K562 (cell line): ENCODE results near the gene MAP3K14. TPM values are rescaled to one million over a fixed set of nuclear protein-coding genes. Genes with fewer than 3 reads are reported as not detected.

ENCODE experiments used
- ATAC-seq: fragments of 200-7000 bp; cut with Tn5 transposase; 3 replicates; pipeline ENCODE4 v1.9.1; 2020; ENCODE audit warnings: moderate library complexity
- BruUV-seq: library from RNA; stranded (reverse); fragments of 400-500 nt; replicated peaks from 2 replicates; lab custom pipeline; 2021; lab: Mats Ljungman, UMichigan
- CTCF ChIA-PET: fragments of 300-600 bp; formaldehyde crosslinking; extraction: SDS; loops from one replicate; lab custom pipeline; 2021; ENCODE audit warnings: low intra/inter-chr PET ratio; lab: Yijun Ruan, JAX
- POLR2A ChIA-PET: fragments of 300-600, 350-650 bp; sonication (Branson Sonifier 250); formaldehyde crosslinking; extraction: SDS; loops from one replicate; lab custom pipeline; 2021; ENCODE audit warnings: antibody characterized with exemption, inconsistent platforms; lab: Yijun Ruan, JAX
- DNase-seq, 4 experiments: peaks; one replicate each; pipeline versions ENCODE4 v3.0.0 to v3.0.0-alpha.2; 2011 to 2018; ENCODE audit warnings: low spot score in 3 of 4, mixed read lengths in 3 of 4; ENCODE audit errors: extremely low read depth in 1 of 4
- FAIRE-seq: peaks from 2 replicates; lab custom pipeline; 2011; peaks lifted over from hg19 to GRCh38; lab: Jason Lieb, UNC
- H2AFZ ChIP-seq: 2 replicates; pipeline ENCODE4 v1.6.0; 2011; ENCODE audit warnings: low read depth, low read length, control low read depth, inconsistent platforms
- H3K27ac ChIP-seq: fragments of 200-600 bp; 3 replicates; pipeline ENCODE4 v1.8.0; 2011; ENCODE audit warnings: low read depth, mild to moderate bottlenecking, control low read depth, inconsistent platforms, low read length, moderate library complexity, mixed read lengths; ENCODE audit errors: extremely low read depth
- H3K27me3 ChIP-seq, 2 experiments: fragments of 300-600 bp in 1 of 2; 2 replicates in 1 of 2; 3 replicates in 1 of 2; pipeline versions ENCODE4 v1.6.0 to v1.8.0; 2011; ENCODE audit warnings: inconsistent platforms in 2 of 2, low read length in 2 of 2, mild to moderate bottlenecking in 1 of 2, mixed read lengths in 1 of 2, moderate library complexity in 1 of 2; ENCODE audit not compliant: control insufficient read depth in 2 of 2, insufficient read depth in 2 of 2
- H3K36me3 ChIP-seq: fragments of 300-600 bp; 3 replicates; pipeline ENCODE4 v1.8.0; 2011; ENCODE audit warnings: mild to moderate bottlenecking, low read length, inconsistent platforms; ENCODE audit not compliant: control insufficient read depth, insufficient read depth
- H3K4me1 ChIP-seq, 2 experiments: fragments of 200-600 bp in 1 of 2; replicated peaks in 1 of 2; 2 replicates in 1 of 2; 3 replicates in 1 of 2; pipeline versions ENCODE4 v1.5.1 to v1.8.0; 2011; ENCODE audit warnings: inconsistent platforms in 2 of 2, low read length in 2 of 2, mild to moderate bottlenecking in 1 of 2, mixed read lengths in 1 of 2, moderate library complexity in 1 of 2; ENCODE audit not compliant: control insufficient read depth in 2 of 2, insufficient read depth in 2 of 2
- H3K4me2 ChIP-seq: 2 replicates; pipeline ENCODE4 v1.6.1; 2011; ENCODE audit warnings: low read length, control low read depth, inconsistent platforms, mixed read lengths; ENCODE audit not compliant: insufficient read depth
- H3K4me3 ChIP-seq: fragments of 200-600 bp; sonication (generic), shearing (Covaris generic); 2 replicates; pipeline ENCODE4 v1.5.1; 2016; ENCODE audit warnings: control low read depth, inconsistent platforms
- H3K79me2 ChIP-seq: fragments of 200-600 bp; 3 replicates; pipeline ENCODE4 v1.8.0; 2011; ENCODE audit warnings: low read length, inconsistent platforms; ENCODE audit not compliant: control insufficient read depth, insufficient read depth
- H3K9ac ChIP-seq, 2 experiments: 2 replicates each; pipeline versions ENCODE4 v1.6.0 to v1.6.1; 2011; ENCODE audit warnings: low read depth in 2 of 2, low read length in 2 of 2, control low read depth in 1 of 2, inconsistent platforms in 1 of 2, mild to moderate bottlenecking in 1 of 2, mixed read lengths in 1 of 2; ENCODE audit not compliant: insufficient read depth in 1 of 2
- H3K9me1 ChIP-seq: one replicate; pipeline ENCODE4 v1.6.0; 2011; ENCODE audit warnings: inconsistent platforms, mild to moderate bottlenecking, low read length, moderate library complexity; ENCODE audit not compliant: control insufficient read depth, insufficient read depth
- H3K9me3 ChIP-seq: replicated peaks from 2 replicates; pipeline ENCODE4 v1.5.1; 2011; ENCODE audit warnings: low read depth, low read length, inconsistent platforms; ENCODE audit not compliant: control insufficient read depth, insufficient read depth
- H4K20me1 ChIP-seq: replicated peaks from 2 replicates; pipeline ENCODE4 v1.6.1; 2011; ENCODE audit warnings: low read length, inconsistent platforms, mixed read lengths; ENCODE audit not compliant: control insufficient read depth, insufficient read depth
- CBX1 ChIP-seq: sonication (generic); IDR thresholded peaks from 2 replicates; pipeline ENCODE4 v1.6.1; 2016; ENCODE audit warnings: antibody characterized with exemption, low read depth, mild to moderate bottlenecking
- CTCFL ChIP-seq: IDR thresholded peaks from 2 replicates; pipeline ENCODE4 v1.6.1; 2011; ENCODE audit warnings: borderline replicate concordance, low read depth, mild to moderate bottlenecking, moderate library complexity, low read length; ENCODE audit not compliant: insufficient read depth, poor library complexity, severe bottlenecking
- HOMEZ ChIP-seq: fragments of 250-450 bp; sonication (Bioruptor Pico); IDR thresholded peaks from 2 replicates; pipeline ENCODE4 v1.4.0; 2020; ENCODE audit warnings: mild to moderate bottlenecking, moderate library complexity
- KDM4B ChIP-seq, 2 experiments: fragments of 450-650 bp in 1 of 2; sonication (generic) in 1 of 2; IDR thresholded peaks; 2 replicates each; pipeline ENCODE4 v1.6.1; 2016 to 2017; ENCODE audit warnings: borderline replicate concordance in 2 of 2, antibody characterized with exemption in 1 of 2, low read depth in 1 of 2, mild to moderate bottlenecking in 1 of 2
- KLF10 ChIP-seq: fragments of 250-450 bp; sonication (Bioruptor Pico); IDR thresholded peaks from 2 replicates; pipeline ENCODE4 v1.6.1; 2021; ENCODE audit warnings: matching md5 sums
- KLF16 ChIP-seq: IDR thresholded peaks from 2 replicates; pipeline ENCODE4 v1.6.1; 2016; ENCODE audit warnings: antibody characterized with exemption
- RBM22 ChIP-seq: fragments of 200-400 bp; formaldehyde crosslinking; IDR thresholded peaks from 2 replicates; pipeline ENCODE4 v1.6.1; 2018; ENCODE audit warnings: low read length, low read depth; ENCODE audit not compliant: poor library complexity, severe bottlenecking
- TRIM25 ChIP-seq: fragments of 450-650 bp; IDR thresholded peaks from 2 replicates; pipeline ENCODE4 v1.7.0; 2016; ENCODE audit warnings: borderline replicate concordance
- TSC22D4 ChIP-seq: fragments of 450-650 bp; IDR thresholded peaks from 2 replicates; pipeline ENCODE4 v1.6.1; 2016; ENCODE audit warnings: missing genetic modification characterization, missing biosample characterization, control low read depth
- USF1 ChIP-seq: sonication (generic); formaldehyde crosslinking; IDR thresholded peaks from 2 replicates; pipeline ENCODE4 v1.9.0; 2022; ENCODE audit warnings: mild to moderate bottlenecking, missing genetic modification reagents
- ZBTB17 ChIP-seq: fragments of 450-650 bp; formaldehyde crosslinking; IDR thresholded peaks from 2 replicates; pipeline ENCODE4 v1.4.0; 2020; ENCODE audit warnings: mild to moderate bottlenecking
- WGBS: fragments of 100-300 bp; shearing (Covaris generic); methylation state at CpG from one replicate; pipeline ENCODE4 v1.1.6; 2016; ENCODE audit warnings: low coverage, mixed read lengths; ENCODE audit not compliant: insufficient coverage; ENCODE audit errors: missing lambda C conversion rate; 5-methylcytosine and 5-hydroxymethylcytosine counted together
- in situ Hi-C: fragments of 300-500 bp; cut with MboI; formaldehyde crosslinking; loops from 4 replicates; pipeline ENCODE4 v1.15.0; 2018; ENCODE audit warnings: inconsistent platforms, mixed read lengths
- intact Hi-C: fragments of 100-400 bp; cut with micrococcal nuclease; formaldehyde crosslinking; loops from 2 replicates; pipeline ENCODE4 v1.14.2; 2022
- polyA plus RNA-seq, 8 experiments: library from polyadenylated mRNA; depleted of rRNA in 4 of 8; stranded (reverse) in 5 of 8; unstranded in 3 of 8; fragments of >200 nt; fragmentation: Nextera tagmentation in 2 of 8; fragmentation: Illumina TruSeq in 1 of 8; extraction: Ambion mirVana in 2 of 8; extraction: Trizol in 1 of 8; gene quantifications; 2 replicates each; pipeline versions ENCODE4 v1.2.1 to v1.2.3, GENCODE V29; 2011 to 2014; ENCODE audit warnings: inconsistent platforms in 1 of 8, missing spikeins in 1 of 8
- total RNA-seq, 7 experiments: library from RNA; depleted of rRNA in 6 of 7; stranded (reverse); fragments of >200 nt in 6 of 7; fragmentation: Illumina TruSeq in 2 of 7; extraction: Trizol in 2 of 7; gene quantifications; 2 replicates each; pipeline versions ENCODE4 v1.2.1 to v1.2.3, GENCODE V29; 2011 to 2021; ENCODE audit warnings: low replicate concordance in 1 of 7

The MAP3K14 gene
- total and polyA plus RNA-seq, 9 of the 15 experiments (the other 6 are each of a cell fraction or from before 2014, with no cell fraction given) = 0.45 to 8.7 (median 3.2) TPM

GRCh38 chr17:45246338-45246737, 70.5 kb downstream of the MAP3K14 start (continued):
- TF ChIP-seq USF1 (CRISPR knock-in tag) (no peak), CBX1 (no peak), KLF10 (CRISPR knock-in tag) (no peak), RBM22 (no peak), KLF16 (no peak), KDM4B (IDR thresholded peaks at IDR 0.05; ENCODE audit: borderline replicate concordance in 2 of 2, low read depth in 1 of 2) (no peak)

GRCh38 chr17:45244725-45245656, 71.8 kb downstream of the MAP3K14 start:
- no peaks in the 10 kb centered on the region; the same call in 1 of the 2 replicates for H3K9me3 ChIP-seq
- H3K4me1 ChIP-seq = peaks cover 12 to 56% of the 10 kb centered on the region in 2 experiments
- 90% methylated on average over 20 of the region's 21 CpGs for WGBS
- ATAC-seq (no peak), FAIRE-seq (no peak), DNase-seq (no peak)
- no peak overlapping the region for H3K4me2 ChIP-seq
- no TSS peak for BruUV-seq
- peak overlapping the region in 1 of 2 experiments; percentile 59; a peak in 1 of 4 replicates for H3K9ac ChIP-seq
- peaks cover 44% of the 10 kb centered on the region; the same call in 2 of the 3 replicates for H3K36me3 ChIP-seq
- no peaks in the 10 kb centered on the region for H4K20me1 ChIP-seq
- no peaks in the 10 kb centered on the region for H3K9me1 ChIP-seq
- H3K27ac ChIP-seq = no peak overlapping the region
- no peak overlapping the region for H3K4me3 ChIP-seq
- H3K79me2 ChIP-seq = peaks cover 19% of the 10 kb centered on the region
- H2AFZ ChIP-seq = no peak overlapping the region
- CTCF ChIA-PET = no interaction called here
- no peaks in the 10 kb centered on the region for H3K27me3 ChIP-seq
- POLR2A ChIA-PET = interaction anchor here (0.5 kb wide), 1 partner anchor 24 kb away, joined by 3 read pairs; no protein-coding TSS in a partner anchor
- in situ Hi-C loops (no loop called here), intact Hi-C loops (no loop called here)
- no peak for TF ChIP-seq CTCFL
- TF ChIP-seq TRIM25 = no peak
- TF ChIP-seq TSC22D4 (tag) = no peak
- TF ChIP-seq HOMEZ = no peak
- TF ChIP-seq ZBTB17 (CRISPR knock-in tag) = no peak
